Activated T-helper 1 cell treated with anti-CD3 and anti-CD28 coated beads, Interleukin-2, amount 50 U/mL, for 16 hours (primary cell): ENCODE measurements around the gene PHAX.
"Not testable (repeated sequence)": the region's sequence is repeated elsewhere in the genome, so short reads cannot be mapped to it uniquely, and the experiment has no call there.

Source experiments
- DNase-seq, 2 donors: peaks; one replicate each; pipeline ENCODE4 v3.0.0-alpha.2; 2020; ENCODE audit warnings: low read depth in 1 of 2, low spot score in 1 of 2

Gene PHAX

DNA sequence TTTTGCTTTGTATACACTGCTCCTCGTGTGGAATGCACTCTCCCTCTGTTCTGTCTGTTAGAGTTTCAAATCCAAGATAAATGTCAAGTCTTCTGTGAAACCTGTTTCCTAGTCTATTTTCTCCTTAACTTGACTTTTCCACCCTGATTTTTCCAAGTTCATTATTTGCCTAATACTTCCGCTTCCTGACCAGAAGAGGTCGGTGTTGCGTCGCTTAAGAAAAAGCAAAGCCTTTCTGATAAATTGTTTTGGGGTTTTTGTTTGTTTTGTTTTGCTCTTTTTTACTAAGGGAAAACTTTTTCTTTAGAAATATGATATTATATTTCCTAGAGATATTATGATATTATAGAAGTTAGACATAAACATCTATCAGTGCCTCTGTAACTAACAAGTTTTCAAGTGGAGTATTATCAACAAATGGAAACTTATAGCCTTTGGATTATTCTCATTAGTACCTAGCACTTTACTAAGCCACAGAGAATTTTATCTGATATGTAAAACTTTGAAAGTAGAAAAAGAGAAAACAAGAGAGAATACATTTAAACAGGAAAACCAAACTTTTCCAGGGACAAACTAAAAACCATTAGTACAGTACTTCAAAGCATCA is 55.8 kb downstream of the PHAX start:
- no peak for DNase-seq

GRCh38 chr5:126658561-126658960 is 57.8 kb downstream of the PHAX start:
- DNase-seq = no peak

DNA sequence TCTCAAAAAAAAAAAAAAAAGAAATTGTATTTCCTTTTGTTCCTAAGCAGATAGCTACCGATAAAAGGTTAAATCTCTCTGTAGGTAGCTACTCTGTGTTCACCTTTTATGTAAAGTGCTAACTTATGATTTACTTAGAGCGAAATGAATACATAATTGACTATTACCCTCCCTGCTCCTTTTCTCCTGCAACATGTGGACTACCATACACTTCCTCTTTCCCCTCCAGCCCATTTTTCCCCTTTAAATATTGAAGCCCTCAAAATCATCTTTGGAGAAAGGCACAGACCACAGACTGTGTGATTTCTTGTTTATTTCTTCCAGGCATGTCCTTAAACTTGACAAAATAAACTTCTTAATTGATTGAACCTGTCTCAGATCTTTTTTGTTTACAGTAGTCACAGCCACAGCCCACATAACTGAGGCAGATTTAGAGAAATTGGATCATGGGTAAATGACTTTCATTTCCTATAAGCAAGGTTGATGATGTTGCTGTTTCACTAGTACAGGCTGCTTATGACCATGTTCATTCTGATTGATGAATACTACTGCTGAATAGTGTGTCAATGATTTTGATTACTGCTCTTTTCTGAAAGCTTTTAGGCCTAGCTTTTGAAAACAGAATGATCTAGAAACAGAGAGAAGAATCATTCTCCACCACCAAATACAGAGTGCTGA is 59.2 kb downstream of the PHAX start:
- DNase-seq = no peak

DNA sequence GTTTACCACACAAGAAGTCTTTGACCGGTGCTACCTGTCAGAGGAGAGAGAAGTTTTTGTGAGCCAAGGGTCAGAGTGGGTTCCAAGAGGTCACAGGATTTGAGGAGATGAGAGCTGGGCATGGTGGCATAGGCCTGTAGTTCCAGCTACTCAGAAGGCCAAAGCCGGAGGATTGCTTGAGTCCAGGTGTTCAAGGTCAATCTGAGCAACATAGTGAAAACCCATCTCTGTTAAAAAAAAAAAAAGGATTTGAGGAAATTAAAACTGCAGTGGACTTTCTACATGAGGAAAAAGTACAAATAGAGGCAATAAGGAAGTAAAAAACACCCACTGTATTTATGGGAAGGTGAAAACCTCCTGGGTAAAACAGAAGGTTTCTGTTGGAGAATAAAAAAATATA is 63.8 kb downstream of the PHAX start:
- DNase-seq = no peak

- not testable (repeated sequence) for DNase-seq
Observed at GRCh38 chr5:126670109-126670508, 69.4 kb downstream of the PHAX start.

DNA sequence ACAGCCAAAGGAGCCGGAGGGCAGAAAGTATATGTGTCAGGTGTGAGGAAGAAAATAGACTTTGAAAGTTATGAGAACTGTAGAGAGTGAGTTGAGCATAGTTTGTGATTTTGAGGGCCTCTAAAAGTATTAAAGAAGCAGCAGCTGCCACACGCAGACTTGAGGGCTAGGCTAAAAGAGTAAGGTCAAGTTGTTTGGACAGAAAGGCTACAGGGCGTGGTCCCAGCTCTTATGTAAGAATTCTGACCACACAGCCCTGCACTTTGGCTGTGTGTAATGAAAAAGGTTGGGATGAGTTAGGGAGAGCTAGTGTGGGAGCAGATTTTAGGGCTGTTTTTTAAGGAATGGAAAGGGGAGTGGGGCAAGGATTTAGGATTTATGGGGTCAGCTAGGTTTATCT is 70.9 kb downstream of the PHAX start:
- not testable (repeated sequence) for DNase-seq

- no peak for DNase-seq
Observed at GRCh38 chr5:126673477-126673876, 72.7 kb downstream of the PHAX start.

DNA sequence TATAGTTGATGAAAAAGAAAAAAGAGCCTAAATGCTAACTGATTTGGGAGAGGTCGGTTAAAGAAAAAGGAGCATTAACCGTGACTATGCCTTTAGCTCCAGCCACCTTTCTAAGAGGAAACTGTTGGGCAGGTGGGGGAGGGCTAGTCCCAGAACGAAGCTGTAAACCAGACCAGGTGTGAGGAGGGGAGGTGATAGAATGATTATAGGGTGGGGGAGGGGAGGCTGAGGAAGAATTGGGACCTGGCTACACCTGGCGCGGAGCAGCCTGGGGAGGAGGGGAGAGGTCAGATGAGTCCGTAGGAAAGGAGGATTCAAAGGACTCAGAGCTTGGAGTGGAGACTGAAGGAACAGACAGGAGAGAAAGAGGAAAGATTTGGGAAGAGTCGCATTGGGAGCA is 73.4 kb downstream of the PHAX start:
- DNase-seq = no peak

DNA sequence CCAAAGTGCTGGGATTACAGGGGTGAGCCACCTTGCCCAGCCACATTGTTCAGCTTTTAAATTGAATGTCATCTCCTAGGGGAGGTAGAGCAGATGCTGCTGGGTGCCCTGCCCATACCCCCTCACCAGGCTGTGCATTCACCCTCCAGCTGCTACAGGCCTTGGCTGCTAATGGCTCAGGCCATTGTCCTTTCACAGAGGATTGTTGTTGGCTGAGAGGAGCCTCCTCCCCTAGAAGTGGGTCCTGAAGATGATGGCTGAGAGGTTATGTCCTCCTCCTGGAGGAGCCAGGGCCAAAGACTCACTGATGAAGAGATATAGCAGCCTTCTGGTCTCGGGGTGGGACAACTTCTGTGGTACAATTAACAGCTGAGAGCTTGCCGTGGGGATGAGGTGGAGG is 74.6 kb downstream of the PHAX start:
- DNase-seq = no peak

- DNase-seq = peak; percentile 19 to 39
Observed at GRCh38 chr5:126676195-126676624, 75.5 kb downstream of the PHAX start.
